ENCODE measurements around the gene INTS12.

The INTS12 gene

GRCh38 chr4:105683038-105683437 lies 25.5 kb downstream of the INTS12 start:
- DNase-seq (ENCODE audit: low spot score) = no peak

- no peak for DNase-seq (ENCODE audit: low spot score)
Measured at GRCh38 chr4:105679186-105679585, 29.3 kb downstream of the INTS12 start.

GRCh38 chr4:105677709-105678108 lies 30.8 kb downstream of the INTS12 start:
- no peak for DNase-seq (ENCODE audit: low spot score)

GRCh38 chr4:105674011-105674410 lies 34.5 kb downstream of the INTS12 start:
- no peak for DNase-seq (ENCODE audit: low spot score)

GRCh38 chr4:105671301-105671700 lies 37.2 kb downstream of the INTS12 start:
- no peak for DNase-seq (ENCODE audit: low spot score)

GRCh38 chr4:105670684-105671083 lies 37.8 kb downstream of the INTS12 start:
- DNase-seq (ENCODE audit: low spot score) = no peak

GRCh38 chr4:105666693-105667092 lies 41.8 kb downstream of the INTS12 start:
- DNase-seq (ENCODE audit: low spot score) = no peak

- no peak for DNase-seq (ENCODE audit: low spot score)
Measured at GRCh38 chr4:105662935-105663675, 45.4 kb downstream of the INTS12 start.

GRCh38 chr4:105661028-105661427 lies 47.5 kb downstream of the INTS12 start:
- DNase-seq (ENCODE audit: low spot score) = no peak

GRCh38 chr4:105659190-105659589 lies 49.3 kb downstream of the INTS12 start:
- DNase-seq (ENCODE audit: low spot score) = no peak

GRCh38 chr4:105657117-105657765 lies 51.2 kb downstream of the INTS12 start:
- DNase-seq (ENCODE audit: low spot score) = no peak

- no peak for DNase-seq (ENCODE audit: low spot score)
Measured at GRCh38 chr4:105652286-105652888, 56.1 kb downstream of the INTS12 start.

- DNase-seq (ENCODE audit: low spot score) = no peak
Measured at GRCh38 chr4:105651884-105652283, 56.6 kb downstream of the INTS12 start.

GRCh38 chr4:105650190-105650589 lies 58.3 kb downstream of the INTS12 start:
- no peak for DNase-seq (ENCODE audit: low spot score)

- DNase-seq (ENCODE audit: low spot score) = no peak
Measured at GRCh38 chr4:105645440-105645839, 63.0 kb downstream of the INTS12 start.

GRCh38 chr4:105644257-105644656 lies 64.2 kb downstream of the INTS12 start:
- peak; percentile 26 for DNase-seq (ENCODE audit: low spot score)

GRCh38 chr4:105641845-105642244 lies 66.6 kb downstream of the INTS12 start:
- DNase-seq (ENCODE audit: low spot score) = no peak

- no peak for DNase-seq (ENCODE audit: low spot score)
Measured at GRCh38 chr4:105637408-105638176, 70.9 kb downstream of the INTS12 start.

- DNase-seq (ENCODE audit: low spot score) = no peak
Measured at GRCh38 chr4:105634402-105635080, 73.9 kb downstream of the INTS12 start.

- no peak for DNase-seq (ENCODE audit: low spot score)
Measured at GRCh38 chr4:105633241-105633640, 75.2 kb downstream of the INTS12 start.
